Neural cell (in vitro differentiated cells): Measurements from ENCODE around the gene ARMH1.

Experiments
- POLR2AphosphoS5 ChIP-seq: IDR thresholded peaks from 2 replicates; pipeline ENCODE4 v1.6.1; 2012
- TF ChIP-seq, protein P1 (sequence below): IDR thresholded peaks from 2 replicates; pipeline ENCODE4 v1.6.1; 2012; ENCODE audit warnings: borderline replicate concordance
- TF ChIP-seq, protein P2 (sequence below): fragments of 450-650 bp; IDR thresholded peaks from 2 replicates; pipeline ENCODE4 v1.5.1; 2014; ENCODE audit warnings: antibody characterized with exemption, mild to moderate bottlenecking, moderate library complexity; ENCODE audit not compliant: poor library complexity, severe bottlenecking

DNA sequence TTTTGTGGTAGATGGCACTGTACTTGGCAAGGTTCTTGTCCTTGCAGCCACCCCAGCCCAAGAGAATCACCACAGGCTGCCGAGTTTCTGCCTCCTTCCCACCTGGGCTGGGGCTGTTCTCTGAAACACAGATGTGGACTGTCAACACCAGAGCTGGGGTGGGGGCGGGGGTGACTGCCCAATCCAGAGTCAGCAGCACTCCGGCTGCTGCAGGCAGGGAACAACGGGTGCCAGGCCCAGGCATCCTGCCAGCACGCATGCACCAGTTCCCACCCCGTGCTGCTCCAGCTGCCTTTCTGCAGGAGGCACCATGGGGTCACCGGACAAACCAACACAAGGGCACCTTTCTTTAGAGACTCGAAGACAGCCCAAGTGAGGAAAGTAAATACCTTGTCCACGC lies 14.3 kb upstream of the ARMH1 start:
- TF ChIP-seq, protein P1, sequence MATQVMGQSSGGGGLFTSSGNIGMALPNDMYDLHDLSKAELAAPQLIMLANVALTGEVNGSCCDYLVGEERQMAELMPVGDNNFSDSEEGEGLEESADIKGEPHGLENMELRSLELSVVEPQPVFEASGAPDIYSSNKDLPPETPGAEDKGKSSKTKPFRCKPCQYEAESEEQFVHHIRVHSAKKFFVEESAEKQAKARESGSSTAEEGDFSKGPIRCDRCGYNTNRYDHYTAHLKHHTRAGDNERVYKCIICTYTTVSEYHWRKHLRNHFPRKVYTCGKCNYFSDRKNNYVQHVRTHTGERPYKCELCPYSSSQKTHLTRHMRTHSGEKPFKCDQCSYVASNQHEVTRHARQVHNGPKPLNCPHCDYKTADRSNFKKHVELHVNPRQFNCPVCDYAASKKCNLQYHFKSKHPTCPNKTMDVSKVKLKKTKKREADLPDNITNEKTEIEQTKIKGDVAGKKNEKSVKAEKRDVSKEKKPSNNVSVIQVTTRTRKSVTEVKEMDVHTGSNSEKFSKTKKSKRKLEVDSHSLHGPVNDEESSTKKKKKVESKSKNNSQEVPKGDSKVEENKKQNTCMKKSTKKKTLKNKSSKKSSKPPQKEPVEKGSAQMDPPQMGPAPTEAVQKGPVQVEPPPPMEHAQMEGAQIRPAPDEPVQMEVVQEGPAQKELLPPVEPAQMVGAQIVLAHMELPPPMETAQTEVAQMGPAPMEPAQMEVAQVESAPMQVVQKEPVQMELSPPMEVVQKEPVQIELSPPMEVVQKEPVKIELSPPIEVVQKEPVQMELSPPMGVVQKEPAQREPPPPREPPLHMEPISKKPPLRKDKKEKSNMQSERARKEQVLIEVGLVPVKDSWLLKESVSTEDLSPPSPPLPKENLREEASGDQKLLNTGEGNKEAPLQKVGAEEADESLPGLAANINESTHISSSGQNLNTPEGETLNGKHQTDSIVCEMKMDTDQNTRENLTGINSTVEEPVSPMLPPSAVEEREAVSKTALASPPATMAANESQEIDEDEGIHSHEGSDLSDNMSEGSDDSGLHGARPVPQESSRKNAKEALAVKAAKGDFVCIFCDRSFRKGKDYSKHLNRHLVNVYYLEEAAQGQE, result no peak
- TF ChIP-seq, protein P2, sequence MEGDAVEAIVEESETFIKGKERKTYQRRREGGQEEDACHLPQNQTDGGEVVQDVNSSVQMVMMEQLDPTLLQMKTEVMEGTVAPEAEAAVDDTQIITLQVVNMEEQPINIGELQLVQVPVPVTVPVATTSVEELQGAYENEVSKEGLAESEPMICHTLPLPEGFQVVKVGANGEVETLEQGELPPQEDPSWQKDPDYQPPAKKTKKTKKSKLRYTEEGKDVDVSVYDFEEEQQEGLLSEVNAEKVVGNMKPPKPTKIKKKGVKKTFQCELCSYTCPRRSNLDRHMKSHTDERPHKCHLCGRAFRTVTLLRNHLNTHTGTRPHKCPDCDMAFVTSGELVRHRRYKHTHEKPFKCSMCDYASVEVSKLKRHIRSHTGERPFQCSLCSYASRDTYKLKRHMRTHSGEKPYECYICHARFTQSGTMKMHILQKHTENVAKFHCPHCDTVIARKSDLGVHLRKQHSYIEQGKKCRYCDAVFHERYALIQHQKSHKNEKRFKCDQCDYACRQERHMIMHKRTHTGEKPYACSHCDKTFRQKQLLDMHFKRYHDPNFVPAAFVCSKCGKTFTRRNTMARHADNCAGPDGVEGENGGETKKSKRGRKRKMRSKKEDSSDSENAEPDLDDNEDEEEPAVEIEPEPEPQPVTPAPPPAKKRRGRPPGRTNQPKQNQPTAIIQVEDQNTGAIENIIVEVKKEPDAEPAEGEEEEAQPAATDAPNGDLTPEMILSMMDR, result no peak
- no peak for TF ChIP-seq POLR2AphosphoS5
